Stimulated activated CD4-positive, alpha-beta T cell treated with anti-CD3 and anti-CD28 coated beads, Interleukin-4, amount 100 ng/mL, for 24 hours (primary cell): ENCODE measurements around the gene P2RX4.
"Not testable (repeated sequence)": the region's sequence is repeated elsewhere in the genome, so short reads cannot be mapped to it uniquely, and the experiment has no call there.

Source experiments
- DNase-seq: peaks from one replicate; pipeline ENCODE4 v3.0.0-alpha.2; 2020

Gene P2RX4

GRCh38 chr12:121223292-121224285 lies 13.7 kb downstream of the P2RX4 start:
- peak; percentile 35 for DNase-seq

GRCh38 chr12:121224591-121224990 lies 14.7 kb downstream of the P2RX4 start:
- DNase-seq, result peak; percentile 40

GRCh38 chr12:121226399-121226798 lies 16.5 kb downstream of the P2RX4 start:
- DNase-seq, result no peak

GRCh38 chr12:121226871-121227270 lies 16.9 kb downstream of the P2RX4 start:
- DNase-seq, result not testable (repeated sequence)

GRCh38 chr12:121227294-121227693 lies 17.4 kb downstream of the P2RX4 start:
- DNase-seq, result no peak

- no peak for DNase-seq
Measured at GRCh38 chr12:121228919-121229665, 19.2 kb downstream of the P2RX4 start.

GRCh38 chr12:121229826-121230537 lies 20.1 kb downstream of the P2RX4 start:
- peak; percentile 70 for DNase-seq

- DNase-seq, result no peak
Measured at GRCh38 chr12:121230538-121230907, 20.6 kb downstream of the P2RX4 start.

- no peak for DNase-seq
Measured at GRCh38 chr12:121232163-121232562, 22.2 kb downstream of the P2RX4 start.

GRCh38 chr12:121232977-121233627 lies 23.2 kb downstream of the P2RX4 start:
- DNase-seq, result no peak

GRCh38 chr12:121233628-121234020 lies 23.7 kb downstream of the P2RX4 start:
- no peak for DNase-seq

- no peak for DNase-seq
Measured at GRCh38 chr12:121236776-121237175, 26.8 kb downstream of the P2RX4 start.

- DNase-seq, result no peak
Measured at GRCh38 chr12:121237415-121237814, 27.5 kb downstream of the P2RX4 start.

GRCh38 chr12:121238086-121238485 lies 28.2 kb downstream of the P2RX4 start:
- DNase-seq, result no peak

- no peak for DNase-seq
Measured at GRCh38 chr12:121238604-121239350, 28.8 kb downstream of the P2RX4 start.

- DNase-seq, result no peak
Measured at GRCh38 chr12:121239351-121240061, 29.6 kb downstream of the P2RX4 start.

GRCh38 chr12:121240062-121240420 lies 30.1 kb downstream of the P2RX4 start:
- DNase-seq, result no peak

GRCh38 chr12:121240484-121241101 lies 30.7 kb downstream of the P2RX4 start:
- peak; percentile 79 for DNase-seq

GRCh38 chr12:121241156-121241970 lies 31.4 kb downstream of the P2RX4 start:
- no peak for DNase-seq

- no peak for DNase-seq
Measured at GRCh38 chr12:121245031-121245430, 35.1 kb downstream of the P2RX4 start.
